Activated T-helper 2 cell treated with anti-CD3 and anti-CD28 coated beads, Interferon-gamma antibody, Interleukin-2, Interleukin-4, amounts not matched to agents 10 μg/mL and 5 μg/mL and 100 μg/mL, durations not matched to agents 14 hours and 24 hours and 36 hours (primary cell): ENCODE measurements around the gene HECTD3. TPM values are rescaled to one million over a fixed set of nuclear protein-coding genes. Genes with fewer than 3 reads are reported as not detected.
"Not testable (repeated sequence)": the region's sequence is repeated elsewhere in the genome, so short reads cannot be mapped to it uniquely, and the experiment has no call there.

ENCODE experiments used
- DNase-seq: peaks from one replicate; pipeline ENCODE4 v3.0.0; 2021; ENCODE audit warnings: low spot score
- H3K27ac Mint-ChIP-seq: one replicate; pipeline ENCODE4 v1.8.0; 2021; ENCODE audit warnings: mixed read lengths
- H3K27me3 Mint-ChIP-seq: one replicate; pipeline ENCODE4 v1.8.0; 2021; ENCODE audit warnings: low read depth, mixed read lengths
- H3K36me3 Mint-ChIP-seq: one replicate; pipeline ENCODE4 v1.8.0; 2021; ENCODE audit warnings: low read depth, mixed read lengths
- H3K4me1 Mint-ChIP-seq: one replicate; pipeline ENCODE4 v1.8.0; 2021; ENCODE audit warnings: low read depth, mixed read lengths
- H3K4me3 Mint-ChIP-seq: one replicate; pipeline ENCODE4 v1.8.0; 2021; ENCODE audit warnings: low read depth, mild to moderate bottlenecking, moderate library complexity, mixed read lengths
- H3K9me3 Mint-ChIP-seq: one replicate; pipeline ENCODE4 v1.8.0; 2021; ENCODE audit warnings: mixed read lengths
- intact Hi-C: fragments of 100-400 bp; cut with micrococcal nuclease; formaldehyde crosslinking; loops from one replicate; pipeline ENCODE4 v1.15.1; 2023
- total RNA-seq: library from RNA; stranded (reverse); gene quantifications from 2 replicates; pipeline ENCODE4 v1.2.3, GENCODE V29; 2022

Gene HECTD3
- total RNA-seq, 1 donor from 2014 or later, result 22.1 TPM

DNA sequence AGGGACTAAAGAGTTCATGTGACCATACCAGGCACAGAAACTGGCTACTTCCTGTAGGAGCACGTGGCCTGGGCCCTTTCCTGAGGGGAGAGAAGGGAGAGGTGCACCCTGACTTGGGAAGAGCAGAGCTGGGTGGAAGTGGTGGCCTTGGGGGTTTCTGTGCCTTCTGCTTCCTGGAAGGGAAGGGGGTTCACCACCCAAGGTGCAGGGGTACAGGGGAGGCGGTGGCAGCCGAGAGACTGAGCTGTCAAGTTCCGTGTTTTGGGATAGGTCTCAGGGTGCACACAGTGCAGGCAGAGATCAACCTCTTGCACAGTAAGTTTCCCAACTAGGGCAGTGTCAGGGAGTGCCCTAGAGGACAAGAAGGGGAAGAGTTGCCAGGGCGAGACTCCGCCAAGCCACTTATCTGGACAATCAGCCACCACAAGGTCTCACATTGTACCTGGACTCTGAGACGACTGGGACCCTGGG, 10.1 kb downstream of the HECTD3 start:
- DNase-seq, result no peak
- H3K27me3 Mint-ChIP-seq, result no peaks in the 10 kb centered on the region
- H3K27ac Mint-ChIP-seq, result peak overlapping the region; percentile 20
- no peaks in the 10 kb centered on the region for H3K9me3 Mint-ChIP-seq
- intact Hi-C loops, result no loop called here
- no peak overlapping the region for H3K4me3 Mint-ChIP-seq
- H3K36me3 Mint-ChIP-seq, result peaks cover 24% of the 10 kb centered on the region
- peaks cover 8% of the 10 kb centered on the region for H3K4me1 Mint-ChIP-seq

DNA sequence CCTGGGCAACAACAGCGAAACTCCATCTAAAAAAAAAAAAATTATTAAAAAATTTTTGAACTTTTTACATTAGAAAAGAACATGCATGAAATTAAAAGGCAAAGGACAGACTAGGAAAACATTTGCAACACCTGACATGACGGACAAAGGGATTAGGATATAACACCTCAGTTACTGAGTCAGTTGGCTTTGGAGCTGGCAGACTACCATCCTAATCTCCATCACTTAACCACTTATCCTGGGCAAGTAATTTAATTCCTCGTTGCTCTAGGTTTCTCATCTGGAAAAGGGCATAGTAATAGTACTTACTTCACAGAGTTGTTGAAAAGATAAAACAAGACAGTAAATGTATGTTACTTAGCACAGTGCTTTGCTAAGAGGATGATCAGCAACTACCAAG, 11.9 kb downstream of the HECTD3 start:
- no peaks in the 10 kb centered on the region for H3K9me3 Mint-ChIP-seq
- H3K27ac Mint-ChIP-seq, result no peak overlapping the region
- peaks cover under 1% of the 10 kb centered on the region for H3K27me3 Mint-ChIP-seq
- intact Hi-C loops, result no loop called here
- H3K4me3 Mint-ChIP-seq, result no peak overlapping the region
- peaks cover 14% of the 10 kb centered on the region for H3K36me3 Mint-ChIP-seq
- no peak for DNase-seq
- H3K4me1 Mint-ChIP-seq, result peaks cover 8% of the 10 kb centered on the region

DNA sequence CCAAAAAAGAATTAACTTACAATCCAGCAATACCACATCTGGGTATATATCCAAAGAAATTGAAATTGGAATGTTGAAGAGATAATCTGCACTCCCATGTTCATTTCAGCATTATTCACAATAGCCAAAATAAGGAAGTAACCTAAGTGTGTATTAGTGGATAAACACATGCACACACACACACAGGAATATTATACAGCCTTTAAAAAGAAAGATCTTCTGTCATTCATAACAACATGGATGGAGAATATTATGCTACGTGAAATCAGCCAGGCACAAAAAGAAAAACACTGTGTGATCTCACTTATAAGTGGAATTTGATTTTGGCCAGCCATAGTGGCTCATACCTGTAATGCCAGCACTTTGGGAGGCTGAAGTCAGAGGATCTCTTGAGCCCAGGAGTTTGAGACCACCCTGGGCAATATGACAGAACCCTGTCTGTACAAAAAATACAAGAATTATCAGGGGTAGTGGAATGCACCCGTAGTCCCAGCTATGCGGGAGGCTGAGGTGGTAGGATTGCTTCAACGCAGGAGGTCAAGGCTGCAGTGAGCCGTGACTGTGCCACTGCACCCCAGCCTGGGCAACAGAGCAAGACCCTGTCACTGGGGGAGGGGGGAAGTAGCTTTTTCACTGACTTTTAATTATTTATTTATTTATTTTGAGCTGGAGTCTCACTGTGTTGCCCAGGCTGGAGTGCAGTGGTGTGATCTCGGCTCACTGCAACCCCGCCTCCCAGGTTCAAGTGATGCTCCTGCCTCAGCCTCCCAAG, 15.5 kb downstream of the HECTD3 start:
- H3K9me3 Mint-ChIP-seq, result no peaks in the 10 kb centered on the region
- no peak overlapping the region for H3K4me3 Mint-ChIP-seq
- intact Hi-C loops, result no loop called here
- H3K36me3 Mint-ChIP-seq, result no peaks in the 10 kb centered on the region
- H3K27me3 Mint-ChIP-seq, result peaks cover 8% of the 10 kb centered on the region
- H3K4me1 Mint-ChIP-seq, result peaks cover 4% of the 10 kb centered on the region
- H3K27ac Mint-ChIP-seq, result no peak overlapping the region
- no peak for DNase-seq

DNA sequence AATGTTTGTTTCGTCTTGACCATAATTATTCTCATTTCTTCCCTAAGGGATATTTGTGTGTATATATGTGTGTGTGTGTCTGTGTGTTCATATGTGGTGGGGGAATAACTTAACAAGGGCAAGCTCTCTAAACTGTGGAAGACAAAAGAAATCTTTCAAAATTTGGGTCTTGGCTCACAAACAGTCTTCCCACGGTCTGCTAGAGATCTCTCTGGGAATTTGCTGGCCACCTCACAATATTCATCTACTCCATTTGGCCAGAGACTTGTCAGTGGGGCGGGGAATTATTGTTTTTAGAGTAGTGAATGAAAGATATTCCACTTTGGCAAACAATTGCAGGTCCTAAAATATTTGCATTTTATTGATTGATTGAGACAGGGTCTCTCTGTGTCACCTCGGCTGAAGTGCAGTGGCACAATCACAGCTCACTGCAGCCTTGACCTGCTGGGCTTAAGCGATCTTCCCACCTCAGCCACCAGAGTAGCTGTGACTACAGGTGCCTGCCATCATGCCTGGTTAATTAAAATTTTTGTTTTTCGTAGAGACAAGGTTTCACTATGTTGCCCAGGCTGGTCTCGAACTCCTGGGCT, 16.7 kb downstream of the HECTD3 start:
- H3K4me1 Mint-ChIP-seq, result no peaks in the 10 kb centered on the region
- H3K36me3 Mint-ChIP-seq, result no peaks in the 10 kb centered on the region
- intact Hi-C loops, result no loop called here
- H3K9me3 Mint-ChIP-seq, result no peaks in the 10 kb centered on the region
- no peak for DNase-seq
- H3K27me3 Mint-ChIP-seq, result peaks cover 8% of the 10 kb centered on the region
- H3K27ac Mint-ChIP-seq, result no peak overlapping the region
- H3K4me3 Mint-ChIP-seq, result no peak overlapping the region

DNA sequence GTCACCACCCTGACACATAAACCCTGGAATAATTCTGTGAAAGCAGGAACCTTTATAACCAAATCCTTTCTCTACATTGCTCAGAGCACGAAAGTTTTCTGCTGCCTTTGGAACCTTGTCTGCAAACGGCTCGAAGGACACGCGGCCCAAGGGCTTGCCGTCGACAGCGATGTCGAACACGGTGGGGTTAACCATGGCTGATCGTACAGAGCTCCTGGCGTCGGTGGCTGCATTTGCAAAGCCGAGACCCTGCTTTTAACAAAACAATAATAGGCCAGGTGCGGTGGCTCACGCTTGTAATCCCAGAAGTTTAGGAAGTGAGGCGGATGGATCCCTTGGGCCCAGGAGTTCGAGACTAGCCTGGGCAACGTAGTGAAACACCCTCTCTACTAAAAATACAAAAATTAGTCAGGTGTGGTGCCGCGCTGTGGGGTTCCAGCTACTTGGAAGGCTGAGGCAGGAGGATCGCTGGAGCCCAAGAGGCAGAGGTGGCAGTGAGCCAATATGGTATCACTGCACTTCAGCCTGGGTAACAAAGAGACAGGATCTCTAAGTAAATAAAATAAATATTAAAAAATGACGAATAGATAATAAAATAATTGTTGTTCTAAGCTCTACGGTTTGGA, 22.5 kb downstream of the HECTD3 start:
- Mint-ChIP-seq H3K27me3 (peaks cover 6% of the 10 kb centered on the region), H3K9me3 (no peaks in the 10 kb centered on the region), H3K4me1 (peaks cover 13% of the 10 kb centered on the region), H3K27ac (no peak overlapping the region), H3K4me3 (no peak overlapping the region), H3K36me3 (peaks cover 8% of the 10 kb centered on the region)
- no peak for DNase-seq
- intact Hi-C loops, result loop anchor here (5.0 kb wide), 1 partner anchor 151 kb away; no protein-coding TSS in a partner anchor

DNA sequence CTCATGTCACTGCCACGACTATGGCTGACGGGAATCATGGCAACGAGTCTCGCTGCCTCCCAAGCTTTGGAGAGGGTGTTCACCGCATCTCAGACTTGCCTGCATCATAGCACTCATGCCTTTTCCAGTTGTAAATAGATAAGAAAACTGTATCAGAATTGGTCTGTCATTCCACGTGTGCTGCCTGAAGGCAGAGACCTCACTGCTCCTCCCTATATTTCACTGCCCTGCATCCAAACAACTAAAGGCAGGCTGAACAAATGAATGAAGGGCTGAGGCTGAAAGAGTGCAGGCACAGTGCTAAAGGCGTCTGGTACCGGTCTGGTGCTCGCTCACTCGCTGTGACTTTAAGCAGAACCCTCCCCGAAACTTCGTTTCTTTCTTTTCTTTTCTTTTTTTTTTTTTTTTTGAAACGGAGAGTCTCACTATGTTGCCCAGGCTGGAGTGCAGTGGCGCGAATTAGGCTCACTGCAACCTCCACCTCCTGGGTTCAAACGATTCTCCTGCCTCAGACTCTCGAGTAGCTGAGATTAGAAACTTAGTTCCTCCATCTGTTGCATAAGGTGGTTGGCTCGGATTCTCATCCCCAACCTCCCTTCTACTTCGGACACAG, 25.3 kb downstream of the HECTD3 start:
- Mint-ChIP-seq H3K27me3 (no peaks in the 10 kb centered on the region), H3K4me3 (peak overlapping the region; percentile 97), H3K36me3 (peaks cover 14% of the 10 kb centered on the region), H3K9me3 (no peaks in the 10 kb centered on the region), H3K27ac (peak overlapping the region; percentile 87), H3K4me1 (peaks cover 15% of the 10 kb centered on the region)
- intact Hi-C loops, result loop anchor here (1.0 to 5.0 kb wide), 2 partner anchors 26 to 149 kb away; partner anchors contain the start of gene UROD
- DNase-seq, result no peak

DNA sequence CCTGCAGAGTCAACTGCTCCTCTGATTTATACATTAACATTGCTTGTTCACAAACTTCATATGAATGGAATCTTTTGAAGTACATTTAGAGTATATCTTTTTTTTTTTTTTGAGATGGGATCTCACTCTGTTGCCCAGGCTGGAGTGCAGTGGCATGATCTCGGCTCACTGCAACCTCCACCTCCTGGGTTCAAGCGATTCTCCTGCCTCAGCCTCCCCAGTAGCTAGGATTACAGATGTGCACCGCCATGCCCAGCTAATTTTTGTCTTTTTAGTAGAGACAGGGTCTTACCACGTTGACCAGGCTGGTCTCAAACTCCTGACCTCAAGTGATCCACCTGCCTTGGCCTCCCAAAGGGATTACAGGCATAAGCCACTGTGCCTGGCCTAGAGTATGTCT, 33.8 kb downstream of the HECTD3 start:
- H3K27me3 Mint-ChIP-seq, H3K9me3 Mint-ChIP-seq, intact Hi-C loops, H3K4me1 Mint-ChIP-seq, DNase-seq, H3K27ac Mint-ChIP-seq, H3K4me3 Mint-ChIP-seq: not testable (repeated sequence)
- H3K36me3 Mint-ChIP-seq, result peaks cover 58% of the 10 kb centered on the region

DNA sequence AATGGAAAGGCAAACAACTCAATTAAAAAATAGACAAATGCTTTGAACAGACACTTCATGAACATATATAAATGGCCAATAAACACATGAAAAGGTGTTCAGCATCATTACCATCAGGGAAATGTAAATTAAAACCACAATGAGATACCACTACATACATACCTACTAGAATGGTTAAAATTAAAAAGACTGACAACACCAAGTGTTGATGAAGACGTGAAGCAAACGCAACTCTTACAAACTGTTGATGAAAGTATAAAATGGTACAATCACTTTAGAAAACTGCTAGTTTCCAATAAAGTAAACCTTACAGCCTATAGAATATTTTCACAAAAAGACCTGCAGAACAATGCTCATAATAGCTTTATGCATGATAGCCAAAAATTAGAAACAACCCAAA, 34.9 kb downstream of the HECTD3 start:
- intact Hi-C loops, result no loop called here
- Mint-ChIP-seq H3K36me3 (peaks cover 64% of the 10 kb centered on the region), H3K27ac (no peak overlapping the region)

DNA sequence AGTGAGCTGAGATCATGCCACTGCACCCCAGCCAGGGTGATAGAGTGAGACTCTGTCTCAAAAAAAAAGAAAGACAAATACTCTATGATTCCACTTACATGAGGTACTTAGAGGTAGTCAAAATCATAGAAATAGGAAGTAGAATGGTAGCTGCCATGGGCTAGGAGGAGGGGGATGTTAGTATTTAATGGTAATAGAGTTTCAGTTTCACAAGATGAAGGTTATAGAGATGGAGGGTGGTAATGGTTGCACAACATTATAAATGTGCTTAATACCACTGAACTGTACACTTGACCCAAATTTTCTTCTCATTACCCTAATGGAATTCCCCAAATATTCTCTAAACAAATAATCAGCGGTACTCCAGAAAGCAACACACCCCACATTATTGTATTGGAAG, 37.5 kb downstream of the HECTD3 start:
- intact Hi-C loops, result no loop called here
- H3K27me3 Mint-ChIP-seq, result no peaks in the 10 kb centered on the region
- H3K9me3 Mint-ChIP-seq, result peaks cover 9% of the 10 kb centered on the region
- H3K4me3 Mint-ChIP-seq, result no peak overlapping the region
- H3K4me1 Mint-ChIP-seq, result peaks cover 2% of the 10 kb centered on the region
- no peak for DNase-seq
- peaks cover 56% of the 10 kb centered on the region for H3K36me3 Mint-ChIP-seq
- H3K27ac Mint-ChIP-seq, result no peak overlapping the region

More for the DNA sequence above, 34.9 kb downstream of the HECTD3 start:
- DNase-seq, result no peak
- Mint-ChIP-seq H3K4me1 (peaks cover 2% of the 10 kb centered on the region), H3K4me3 (no peak overlapping the region), H3K27me3 (no peaks in the 10 kb centered on the region), H3K9me3 (peaks cover 9% of the 10 kb centered on the region)

DNA sequence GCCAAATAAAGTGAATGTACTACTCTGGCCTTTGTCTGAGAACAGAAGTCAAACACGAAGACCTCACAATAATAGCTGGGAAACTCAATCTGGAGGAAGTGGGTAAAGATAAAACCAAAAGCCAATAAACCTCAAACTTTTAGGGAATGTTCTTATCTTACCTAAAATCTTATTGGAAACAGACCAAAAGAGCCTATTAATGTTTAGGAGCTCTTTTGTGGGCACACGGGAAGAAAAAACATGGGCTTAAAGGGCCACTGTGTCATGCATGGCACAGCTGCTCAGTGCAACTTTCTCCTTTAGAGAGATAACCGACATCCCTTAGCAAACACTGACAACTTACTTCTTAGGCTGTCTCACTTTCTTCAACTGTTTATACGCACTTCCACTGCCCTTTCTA, 40.8 kb downstream of the HECTD3 start:
- Mint-ChIP-seq H3K27me3 (no peaks in the 10 kb centered on the region), H3K27ac (no peak overlapping the region), H3K4me1 (peaks cover 2% of the 10 kb centered on the region), H3K9me3 (no peaks in the 10 kb centered on the region), H3K36me3 (peaks cover 25% of the 10 kb centered on the region), H3K4me3 (no peak overlapping the region)
- DNase-seq, result no peak
- intact Hi-C loops, result no loop called here

DNA sequence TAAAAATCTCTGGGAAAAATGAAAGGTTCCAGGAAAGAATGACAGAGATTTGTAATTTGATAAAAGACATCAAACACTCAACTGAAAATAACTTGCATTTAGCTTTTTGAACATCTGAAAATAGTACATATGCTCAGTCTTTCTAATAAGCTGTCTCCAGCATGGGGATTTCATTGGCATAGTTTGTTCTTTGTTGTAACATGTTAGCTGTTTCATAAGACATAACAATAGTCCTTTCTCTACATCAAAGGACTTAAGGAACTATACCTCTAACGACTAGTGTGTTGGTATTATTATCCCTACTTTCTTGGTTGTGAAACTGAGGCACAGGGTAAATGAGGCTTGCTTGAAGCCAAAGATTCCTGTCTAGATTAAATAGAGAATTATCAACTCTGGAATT, 46.7 kb downstream of the HECTD3 start:
- intact Hi-C loops, result no loop called here
- no peaks in the 10 kb centered on the region for H3K27me3 Mint-ChIP-seq
- H3K9me3 Mint-ChIP-seq, result no peaks in the 10 kb centered on the region
- peaks cover 10% of the 10 kb centered on the region for H3K36me3 Mint-ChIP-seq
- H3K4me1 Mint-ChIP-seq, result no peaks in the 10 kb centered on the region
- H3K4me3 Mint-ChIP-seq, result no peak overlapping the region
- no peak overlapping the region for H3K27ac Mint-ChIP-seq
- no peak for DNase-seq

DNA sequence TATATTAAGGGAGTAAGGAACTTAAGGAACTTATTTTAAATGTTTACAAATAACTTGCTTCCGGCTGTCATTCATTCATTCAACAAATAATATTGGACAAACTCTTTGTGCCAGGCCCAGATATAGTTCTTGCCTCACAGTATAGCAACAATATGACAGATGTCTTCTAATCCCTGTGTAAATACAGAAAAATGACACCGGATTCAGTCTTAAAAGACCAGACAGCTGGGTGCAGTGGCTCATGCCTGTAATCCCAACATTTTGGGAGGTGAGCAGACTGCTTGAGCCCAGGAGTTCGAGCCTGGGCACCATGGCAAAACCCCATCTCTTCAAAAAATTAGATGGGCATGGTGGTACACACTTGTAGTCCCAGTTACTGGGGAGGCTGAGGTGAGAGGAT, 48.4 kb downstream of the HECTD3 start:
- Mint-ChIP-seq H3K27ac (no peak overlapping the region), H3K9me3 (no peaks in the 10 kb centered on the region), H3K4me3 (no peak overlapping the region), H3K4me1 (no peaks in the 10 kb centered on the region), H3K27me3 (no peaks in the 10 kb centered on the region), H3K36me3 (peaks cover 10% of the 10 kb centered on the region)
- no peak for DNase-seq
- intact Hi-C loops, result no loop called here

DNA sequence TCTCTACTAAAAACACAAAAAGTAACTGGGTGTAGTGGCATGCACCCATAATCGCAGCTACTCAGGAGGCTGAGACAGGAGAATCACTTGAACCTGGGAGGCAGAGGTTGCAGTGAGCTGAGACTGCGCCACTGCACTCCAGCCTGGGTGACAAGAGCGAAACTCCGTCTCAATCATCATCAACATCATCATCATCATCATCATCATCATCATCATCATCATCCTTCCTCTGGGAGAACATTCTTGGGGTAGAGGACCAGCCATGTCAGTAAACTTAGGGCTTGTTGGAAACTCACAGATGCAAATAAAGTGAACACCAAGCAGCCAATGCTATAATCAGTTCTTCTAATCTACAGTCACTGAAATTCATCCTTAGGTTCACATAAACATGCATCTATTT, 49.1 kb downstream of the HECTD3 start:
- H3K27me3 Mint-ChIP-seq, H3K9me3 Mint-ChIP-seq, H3K27ac Mint-ChIP-seq, H3K36me3 Mint-ChIP-seq, DNase-seq, H3K4me3 Mint-ChIP-seq, intact Hi-C loops, H3K4me1 Mint-ChIP-seq: not testable (repeated sequence)
